SW480 (cell line): ENCODE measurements around the gene RAB7B.
"Not testable (repeated sequence)": the region's sequence is repeated elsewhere in the genome, so short reads cannot be mapped to it uniquely, and the experiment has no call there.

Experiments
- DNase-seq: peaks from one replicate; pipeline ENCODE4 v3.0.0-alpha.2; 2016; ENCODE audit warnings: low spot score

Gene RAB7B

GRCh38 chr1:206002871-206003801, at the start of gene RAB7B:
Gene RAB7B, minus strand, starts transcription at chr1:206003395. Its CDS starts 9,260 bp downstream, at chr1:205994135.
- DNase-seq: peak; percentile 25

- DNase-seq: not testable (repeated sequence)
These were observed 49.2 kb upstream of the RAB7B start for GRCh38 chr1:206052231-206052865.

GRCh38 chr1:206050655-206051235, 47.5 kb upstream of the RAB7B start:
- no peak for DNase-seq

- no peak for DNase-seq
These were observed 46.9 kb upstream of the RAB7B start for GRCh38 chr1:206049919-206050600.

GRCh38 chr1:206049293-206049692, 46.1 kb upstream of the RAB7B start:
- DNase-seq: no peak

- no peak for DNase-seq
These were observed 45.4 kb upstream of the RAB7B start for GRCh38 chr1:206048582-206048981.

GRCh38 chr1:206047271-206047670, 44.1 kb upstream of the RAB7B start:
- no peak for DNase-seq

- DNase-seq: no peak
These were observed 38.4 kb upstream of the RAB7B start for GRCh38 chr1:206041640-206042039.

- DNase-seq: no peak
These were observed 37.1 kb upstream of the RAB7B start for GRCh38 chr1:206040328-206040727.

- DNase-seq: no peak
These were observed 36.1 kb upstream of the RAB7B start for GRCh38 chr1:206039046-206039973.

GRCh38 chr1:206037581-206037980, 34.4 kb upstream of the RAB7B start:
- no peak for DNase-seq

GRCh38 chr1:206036663-206037455, 33.7 kb upstream of the RAB7B start:
- DNase-seq: no peak

- DNase-seq: no peak
These were observed 31.8 kb upstream of the RAB7B start for GRCh38 chr1:206035027-206035426.

GRCh38 chr1:206032380-206033140, 29.4 kb upstream of the RAB7B start:
- DNase-seq: no peak

- peak; percentile 88 for DNase-seq
These were observed 27.5 kb upstream of the RAB7B start for GRCh38 chr1:206030714-206031113.

- no peak for DNase-seq
These were observed 27.0 kb upstream of the RAB7B start for GRCh38 chr1:206030191-206030590.

- DNase-seq: no peak
These were observed 26.3 kb upstream of the RAB7B start for GRCh38 chr1:206029484-206029883.

GRCh38 chr1:206025283-206025820, 22.2 kb upstream of the RAB7B start:
- no peak for DNase-seq

GRCh38 chr1:206023695-206024094, 20.5 kb upstream of the RAB7B start, which contains the start of gene CTSE:
Gene CTSE, minus strand, starts transcription at chr1:206023895. Its CDS starts 104 bp downstream, at chr1:206023791.
- DNase-seq: no peak
